Measurements from ENCODE around the gene KCNMA1. TPM values are rescaled to one million over a fixed set of nuclear protein-coding genes. Genes with fewer than 3 reads are reported as not detected.

KCNMA1 gene
- total RNA-seq, 1 donor from 2014 or later, result 0.21 TPM

- no peak for DNase-seq (ENCODE audit: low spot score)
- H3K4me3 Mint-ChIP-seq (ENCODE audit: low read depth), result no peak overlapping the region
- H3K9me3 Mint-ChIP-seq, result no peaks in the 10 kb centered on the region
- no peaks in the 10 kb centered on the region for H3K27me3 Mint-ChIP-seq (ENCODE audit: low read depth)
- H3K4me1 Mint-ChIP-seq (ENCODE audit: low read depth), result no peaks in the 10 kb centered on the region
- no peak overlapping the region for H3K27ac Mint-ChIP-seq
- no peaks in the 10 kb centered on the region for H3K36me3 Mint-ChIP-seq (ENCODE audit: low read depth)
- intact Hi-C loops (cut with micrococcal nuclease), result no loop called here
These were observed 425.0 kb downstream of the KCNMA1 start for GRCh38 chr10:77212632-77213031.

- intact Hi-C loops (cut with micrococcal nuclease), result no loop called here
- no peaks in the 10 kb centered on the region for H3K36me3 Mint-ChIP-seq (ENCODE audit: low read depth)
- no peak for DNase-seq (ENCODE audit: low spot score)
- no peaks in the 10 kb centered on the region for H3K4me1 Mint-ChIP-seq (ENCODE audit: low read depth)
- H3K27me3 Mint-ChIP-seq (ENCODE audit: low read depth), result no peaks in the 10 kb centered on the region
- no peak overlapping the region for H3K4me3 Mint-ChIP-seq (ENCODE audit: low read depth)
- H3K9me3 Mint-ChIP-seq, result no peaks in the 10 kb centered on the region
- no peak overlapping the region for H3K27ac Mint-ChIP-seq
These were observed 427.0 kb downstream of the KCNMA1 start for GRCh38 chr10:77210645-77211044.

GRCh38 chr10:77208684-77209256 is 428.8 kb downstream of the KCNMA1 start:
- Mint-ChIP-seq H3K27me3 (ENCODE audit: low read depth) (no peaks in the 10 kb centered on the region), H3K9me3 (no peaks in the 10 kb centered on the region), H3K27ac (no peak overlapping the region), H3K4me1 (ENCODE audit: low read depth) (no peaks in the 10 kb centered on the region), H3K36me3 (ENCODE audit: low read depth) (no peaks in the 10 kb centered on the region), H3K4me3 (ENCODE audit: low read depth) (no peak overlapping the region)
- intact Hi-C loops (cut with micrococcal nuclease), result no loop called here
- DNase-seq (ENCODE audit: low spot score), result no peak

GRCh38 chr10:77207828-77208185 is 429.8 kb downstream of the KCNMA1 start:
- H3K4me1 Mint-ChIP-seq (ENCODE audit: low read depth), result no peaks in the 10 kb centered on the region
- peaks cover 5% of the 10 kb centered on the region for H3K27me3 Mint-ChIP-seq (ENCODE audit: low read depth)
- no peaks in the 10 kb centered on the region for H3K36me3 Mint-ChIP-seq (ENCODE audit: low read depth)
- no peak overlapping the region for H3K27ac Mint-ChIP-seq
- DNase-seq (ENCODE audit: low spot score), result no peak
- intact Hi-C loops (cut with micrococcal nuclease), result no loop called here
- no peaks in the 10 kb centered on the region for H3K9me3 Mint-ChIP-seq
- H3K4me3 Mint-ChIP-seq (ENCODE audit: low read depth), result no peak overlapping the region

GRCh38 chr10:77207182-77207827 is 430.3 kb downstream of the KCNMA1 start:
- DNase-seq (ENCODE audit: low spot score), result no peak
- H3K9me3 Mint-ChIP-seq, result no peaks in the 10 kb centered on the region
- peaks cover 5% of the 10 kb centered on the region for H3K27me3 Mint-ChIP-seq (ENCODE audit: low read depth)
- intact Hi-C loops (cut with micrococcal nuclease), result no loop called here
- H3K27ac Mint-ChIP-seq, result no peak overlapping the region
- no peaks in the 10 kb centered on the region for H3K4me1 Mint-ChIP-seq (ENCODE audit: low read depth)
- no peak overlapping the region for H3K4me3 Mint-ChIP-seq (ENCODE audit: low read depth)
- H3K36me3 Mint-ChIP-seq (ENCODE audit: low read depth), result no peaks in the 10 kb centered on the region

- intact Hi-C loops (cut with micrococcal nuclease), result no loop called here
- Mint-ChIP-seq H3K9me3 (no peaks in the 10 kb centered on the region), H3K36me3 (ENCODE audit: low read depth) (no peaks in the 10 kb centered on the region), H3K4me1 (ENCODE audit: low read depth) (no peaks in the 10 kb centered on the region), H3K4me3 (ENCODE audit: low read depth) (no peak overlapping the region), H3K27me3 (ENCODE audit: low read depth) (peaks cover 5% of the 10 kb centered on the region), H3K27ac (no peak overlapping the region)
- DNase-seq (ENCODE audit: low spot score), result no peak
These were observed 432.5 kb downstream of the KCNMA1 start for GRCh38 chr10:77205135-77205534.

- intact Hi-C loops (cut with micrococcal nuclease), result no loop called here
- peaks cover 5% of the 10 kb centered on the region for H3K27me3 Mint-ChIP-seq (ENCODE audit: low read depth)
- no peaks in the 10 kb centered on the region for H3K9me3 Mint-ChIP-seq
- H3K4me3 Mint-ChIP-seq (ENCODE audit: low read depth), result no peak overlapping the region
- no peak overlapping the region for H3K27ac Mint-ChIP-seq
- H3K36me3 Mint-ChIP-seq (ENCODE audit: low read depth), result no peaks in the 10 kb centered on the region
- no peak for DNase-seq (ENCODE audit: low spot score)
- no peaks in the 10 kb centered on the region for H3K4me1 Mint-ChIP-seq (ENCODE audit: low read depth)
These were observed 433.4 kb downstream of the KCNMA1 start for GRCh38 chr10:77204171-77204570.

GRCh38 chr10:77202857-77203256 is 434.8 kb downstream of the KCNMA1 start:
- no peaks in the 10 kb centered on the region for H3K9me3 Mint-ChIP-seq
- intact Hi-C loops (cut with micrococcal nuclease), result no loop called here
- H3K36me3 Mint-ChIP-seq (ENCODE audit: low read depth), result no peaks in the 10 kb centered on the region
- H3K4me1 Mint-ChIP-seq (ENCODE audit: low read depth), result no peaks in the 10 kb centered on the region
- H3K27ac Mint-ChIP-seq, result no peak overlapping the region
- H3K27me3 Mint-ChIP-seq (ENCODE audit: low read depth), result peaks cover 5% of the 10 kb centered on the region
- DNase-seq (ENCODE audit: low spot score), result no peak
- H3K4me3 Mint-ChIP-seq (ENCODE audit: low read depth), result no peak overlapping the region

- no peak overlapping the region for H3K4me3 Mint-ChIP-seq (ENCODE audit: low read depth)
- intact Hi-C loops (cut with micrococcal nuclease), result no loop called here
- no peaks in the 10 kb centered on the region for H3K9me3 Mint-ChIP-seq
- no peaks in the 10 kb centered on the region for H3K4me1 Mint-ChIP-seq (ENCODE audit: low read depth)
- no peak overlapping the region for H3K27ac Mint-ChIP-seq
- H3K36me3 Mint-ChIP-seq (ENCODE audit: low read depth), result no peaks in the 10 kb centered on the region
- peaks cover 5% of the 10 kb centered on the region for H3K27me3 Mint-ChIP-seq (ENCODE audit: low read depth)
- DNase-seq (ENCODE audit: low spot score), result no peak
These were observed 436.2 kb downstream of the KCNMA1 start for GRCh38 chr10:77201135-77202106.

GRCh38 chr10:77197544-77197943 is 440.1 kb downstream of the KCNMA1 start:
- no peaks in the 10 kb centered on the region for H3K27me3 Mint-ChIP-seq (ENCODE audit: low read depth)
- intact Hi-C loops (cut with micrococcal nuclease), result no loop called here
- H3K4me1 Mint-ChIP-seq (ENCODE audit: low read depth), result no peaks in the 10 kb centered on the region
- H3K36me3 Mint-ChIP-seq (ENCODE audit: low read depth), result no peaks in the 10 kb centered on the region
- H3K9me3 Mint-ChIP-seq, result no peaks in the 10 kb centered on the region
- DNase-seq (ENCODE audit: low spot score), result no peak
- H3K4me3 Mint-ChIP-seq (ENCODE audit: low read depth), result no peak overlapping the region
- H3K27ac Mint-ChIP-seq, result no peak overlapping the region

GRCh38 chr10:77196614-77197013 is 441.0 kb downstream of the KCNMA1 start:
- no peaks in the 10 kb centered on the region for H3K9me3 Mint-ChIP-seq
- H3K36me3 Mint-ChIP-seq (ENCODE audit: low read depth), result no peaks in the 10 kb centered on the region
- H3K4me1 Mint-ChIP-seq (ENCODE audit: low read depth), result no peaks in the 10 kb centered on the region
- intact Hi-C loops (cut with micrococcal nuclease), result no loop called here
- H3K27me3 Mint-ChIP-seq (ENCODE audit: low read depth), result no peaks in the 10 kb centered on the region
- H3K4me3 Mint-ChIP-seq (ENCODE audit: low read depth), result no peak overlapping the region
- no peak overlapping the region for H3K27ac Mint-ChIP-seq
- no peak for DNase-seq (ENCODE audit: low spot score)

GRCh38 chr10:77195101-77195500 is 442.5 kb downstream of the KCNMA1 start:
- Mint-ChIP-seq H3K9me3 (no peaks in the 10 kb centered on the region), H3K4me3 (ENCODE audit: low read depth) (no peak overlapping the region), H3K27me3 (ENCODE audit: low read depth) (no peaks in the 10 kb centered on the region), H3K4me1 (ENCODE audit: low read depth) (no peaks in the 10 kb centered on the region), H3K27ac (no peak overlapping the region), H3K36me3 (ENCODE audit: low read depth) (no peaks in the 10 kb centered on the region)
- DNase-seq (ENCODE audit: low spot score), result no peak
- intact Hi-C loops (cut with micrococcal nuclease), result no loop called here

- Mint-ChIP-seq H3K9me3 (no peaks in the 10 kb centered on the region), H3K4me3 (ENCODE audit: low read depth) (no peak overlapping the region), H3K4me1 (ENCODE audit: low read depth) (no peaks in the 10 kb centered on the region), H3K36me3 (ENCODE audit: low read depth) (no peaks in the 10 kb centered on the region), H3K27ac (no peak overlapping the region), H3K27me3 (ENCODE audit: low read depth) (no peaks in the 10 kb centered on the region)
- intact Hi-C loops (cut with micrococcal nuclease), result no loop called here
- DNase-seq (ENCODE audit: low spot score), result no peak
These were observed 444.6 kb downstream of the KCNMA1 start for GRCh38 chr10:77193001-77193400.

All from activated T-helper 2 cell treated with anti-CD3 and anti-CD28 coated beads, Interferon-gamma antibody, Interleukin-2, Interleukin-4, amounts not matched to agents 10 μg/mL and 5 μg/mL and 100 μg/mL, durations not matched to agents 14 hours and 24 hours and 36 hours (primary cell).